ENCODE results near the gene TMA7. TPM values are rescaled to one million over a fixed set of nuclear protein-coding genes. Genes with fewer than 3 reads are reported as not detected.

TMA7 gene
- total and polyA plus RNA-seq, 2 of the 13 experiments (the other 11 are each of a cell fraction or from before 2014, with no cell fraction given): 100 to 486 TPM

- TF ChIP-seq ATF3 (CRISPR knock-in tag; IDR thresholded peaks at IDR 0.05) (peak; percentile 56; the same call in 1 of the 2 replicates), RAD21 (CRISPR knock-in tag; IDR thresholded peaks at IDR 0.05) (peak; percentile 75), FUBP1 (CRISPR knock-in tag; IDR thresholded peaks at IDR 0.05; ENCODE audit: borderline replicate concordance) (no peak), PRDM15 (CRISPR knock-in tag; IDR thresholded peaks at IDR 0.05) (no peak), PCBP1 (IDR thresholded peaks at IDR 0.05; ENCODE audit: borderline replicate concordance, low read depth, low read length) (0 out of 2 replicates have a peak, but pooled peaks have one; percentile 53), ETV6 (CRISPR knock-in tag; conservative IDR thresholded peaks at IDR 0.05) (peak; percentile 51; the same call in 1 of the 2 replicates), KDM5B (CRISPR knock-in tag; IDR thresholded peaks at IDR 0.05; ENCODE audit: borderline replicate concordance) (peak; percentile 70; the same call in 1 of the 2 replicates), DMAP1 (CRISPR knock-in tag; IDR thresholded peaks at IDR 0.05) (peak; percentile 93; the same call in 1 of the 2 replicates), PRDM10 (CRISPR knock-in tag; IDR thresholded peaks at IDR 0.05; ENCODE audit: low read depth) (peak; percentile 82; the same call in 1 of the 2 replicates), ZNF343 (CRISPR knock-in tag; IDR thresholded peaks at IDR 0.05) (0 out of 2 replicates have a peak, but pooled peaks have one; percentile 8), ASH2L (IDR thresholded peaks at IDR 0.05; ENCODE audit: insufficient read length, low read depth, low read length) (peak; percentile 91), YEATS4 (CRISPR knock-in tag; IDR thresholded peaks at IDR 0.05; ENCODE audit: borderline replicate concordance) (peak; percentile 89; the same call in 1 of the 2 replicates), HMGA1 (CRISPR knock-in tag; conservative IDR thresholded peaks at IDR 0.05) (no peak), BCL3 (CRISPR knock-in tag; IDR thresholded peaks at IDR 0.05) (peak; percentile 86; the same call in 1 of the 2 replicates), MXI1 (IDR thresholded peaks at IDR 0.05; ENCODE audit: borderline replicate concordance, low read depth, low read length) (peak; percentile 78; the same call in 2 of the 3 replicates), ZNF296 (CRISPR knock-in tag; conservative IDR thresholded peaks at IDR 0.05) (0 out of 2 replicates have a peak, but pooled peaks have one; percentile 31), RXRB (CRISPR knock-in tag; IDR thresholded peaks at IDR 0.05; ENCODE audit: borderline replicate concordance) (peak; percentile 60; the same call in 1 of the 2 replicates)
Measured at GRCh38 chr3:48472923-48473616, 33.0 kb downstream of the TMA7 start (continued).
